OCI-LY1 (cell line): ENCODE measurements around the gene TRAF3IP3.

ENCODE experiments used
- EZH2 ChIP-seq: fragments of 200-600 bp; sonication (generic), shearing (Covaris generic); IDR thresholded peaks from 2 replicates; pipeline ENCODE4 v1.8.0; 2017; ENCODE audit warnings: borderline replicate concordance, mixed run types, mild to moderate bottlenecking, antibody characterized with exemption, low read length, moderate library complexity, mixed read lengths
- TF ChIP-seq, protein P1 (sequence below): fragments of 200-600 bp; sonication (generic), shearing (Covaris generic); IDR thresholded peaks from 2 replicates; pipeline ENCODE4 v1.5.1; 2017; ENCODE audit warnings: mild to moderate bottlenecking, antibody characterized with exemption, low read length, moderate library complexity, mixed read lengths

DNA sequence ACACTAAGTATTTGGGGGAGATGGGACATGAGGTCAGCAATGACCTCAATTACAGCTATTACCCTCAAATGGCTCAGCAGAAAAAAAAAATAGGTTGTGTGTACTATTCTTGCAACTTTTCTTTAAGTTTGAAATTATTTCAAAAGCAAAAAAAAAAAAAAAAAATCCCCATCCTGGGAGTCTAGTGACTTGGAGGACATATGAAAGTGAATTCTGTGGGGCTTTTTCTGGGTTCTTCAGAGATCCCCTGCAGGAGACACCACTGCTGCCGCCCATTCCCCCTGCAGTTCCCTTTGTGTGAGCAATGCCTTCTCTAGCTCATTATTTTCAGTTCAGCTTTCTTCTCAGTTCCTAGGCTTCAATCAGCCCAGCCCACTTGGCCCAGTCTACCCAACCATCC lies 34.5 kb upstream of the TRAF3IP3 start:
- TF ChIP-seq, protein P1, sequence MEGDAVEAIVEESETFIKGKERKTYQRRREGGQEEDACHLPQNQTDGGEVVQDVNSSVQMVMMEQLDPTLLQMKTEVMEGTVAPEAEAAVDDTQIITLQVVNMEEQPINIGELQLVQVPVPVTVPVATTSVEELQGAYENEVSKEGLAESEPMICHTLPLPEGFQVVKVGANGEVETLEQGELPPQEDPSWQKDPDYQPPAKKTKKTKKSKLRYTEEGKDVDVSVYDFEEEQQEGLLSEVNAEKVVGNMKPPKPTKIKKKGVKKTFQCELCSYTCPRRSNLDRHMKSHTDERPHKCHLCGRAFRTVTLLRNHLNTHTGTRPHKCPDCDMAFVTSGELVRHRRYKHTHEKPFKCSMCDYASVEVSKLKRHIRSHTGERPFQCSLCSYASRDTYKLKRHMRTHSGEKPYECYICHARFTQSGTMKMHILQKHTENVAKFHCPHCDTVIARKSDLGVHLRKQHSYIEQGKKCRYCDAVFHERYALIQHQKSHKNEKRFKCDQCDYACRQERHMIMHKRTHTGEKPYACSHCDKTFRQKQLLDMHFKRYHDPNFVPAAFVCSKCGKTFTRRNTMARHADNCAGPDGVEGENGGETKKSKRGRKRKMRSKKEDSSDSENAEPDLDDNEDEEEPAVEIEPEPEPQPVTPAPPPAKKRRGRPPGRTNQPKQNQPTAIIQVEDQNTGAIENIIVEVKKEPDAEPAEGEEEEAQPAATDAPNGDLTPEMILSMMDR, result no peak
- TF ChIP-seq EZH2, result no peak
